ENCODE data around the gene ST3GAL4.

GRCh38 chr11:126384449-126385070 is 29.1 kb downstream of the ST3GAL4 start:
- no peak for TF ChIP-seq CTCF (IDR thresholded peaks at IDR 0.05)
- TF ChIP-seq POLR2A (IDR thresholded peaks at IDR 0.05): no peak
